ENCODE measurements around the gene NR6A1. TPM values are rescaled to one million over a fixed set of nuclear protein-coding genes. Genes with fewer than 3 reads are reported as not detected.

The NR6A1 gene
- total and polyA plus RNA-seq, 2 of the 13 experiments (the other 11 are each of a cell fraction or from before 2014, with no cell fraction given), result 28.1 to 31.5 TPM

DNA sequence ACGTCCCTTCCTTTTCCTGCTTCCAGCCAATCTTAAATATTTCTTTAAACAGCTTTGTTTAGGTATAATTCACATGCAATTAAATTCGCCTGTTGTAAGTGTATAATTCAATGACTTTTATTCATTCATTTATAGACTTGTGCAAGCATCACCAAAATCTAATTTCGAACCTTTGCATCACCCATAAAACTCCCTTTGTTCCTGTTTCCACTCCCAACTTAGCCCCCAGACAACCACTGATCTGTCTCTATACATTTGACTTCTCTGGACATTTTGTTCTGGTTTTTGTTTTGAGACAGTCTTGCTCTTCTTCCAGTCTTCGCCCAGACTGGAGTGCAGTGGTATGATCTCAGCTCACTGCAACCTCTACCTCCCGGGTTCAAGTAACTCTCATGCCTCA is 71.5 kb downstream of the NR6A1 start:
- POLR2A ChIA-PET, result no interaction called here
- FAIRE-seq, result no peak
- Histone ChIP-seq H3K79me2 (ENCODE audit: insufficient read depth, low read length) (peaks cover 12% of the 10 kb centered on the region), H3K27me3 (ENCODE audit: control insufficient read depth in 1 of 2, insufficient read depth in 2 of 2, low read length in 2 of 2) (no peaks in the 10 kb centered on the region), H3K9ac (ENCODE audit: insufficient read depth, low read depth, low read length) (no peak overlapping the region), H4K20me1 (ENCODE audit: insufficient read depth, low read length) (no peaks in the 10 kb centered on the region), H3K9me3 (ENCODE audit: low read length) (no peaks in the 10 kb centered on the region), H3K4me1 (ENCODE audit: insufficient read depth, low read length) (peaks cover 45% of the 10 kb centered on the region), H3K36me3 (replicated peaks in 1 of 2; ENCODE audit: control insufficient read depth in 1 of 2, insufficient read depth in 2 of 2, low read length in 2 of 2) (no peaks in the 10 kb centered on the region), H3K4me3 (replicated peaks in 1 of 3; ENCODE audit: insufficient read depth in 1 of 3, low read depth in 2 of 3, low read length in 3 of 3) (no peak overlapping the region), H3K4me2 (ENCODE audit: low read depth, low read length) (no peak overlapping the region), H3K27ac (ENCODE audit: extremely low read length, insufficient read depth, low read length) (no peak overlapping the region), H2AFZ (ENCODE audit: low read length) (no peak overlapping the region)
- TF ChIP-seq ZFP91 (CRISPR knock-in tag; IDR thresholded peaks at IDR 0.05; ENCODE audit: borderline replicate concordance) (no peak), ZNF350 (CRISPR knock-in tag; IDR thresholded peaks at IDR 0.05; ENCODE audit: borderline replicate concordance, low read depth) (no peak), SKI (IDR thresholded peaks at IDR 0.05; ENCODE audit: partially characterized antibody) (no peak), ATF7 (IDR thresholded peaks at IDR 0.05) (no peak), ATF7 (CRISPR knock-in tag; IDR thresholded peaks at IDR 0.05) (no peak)
- TF ChIP-seq, protein P1, sequence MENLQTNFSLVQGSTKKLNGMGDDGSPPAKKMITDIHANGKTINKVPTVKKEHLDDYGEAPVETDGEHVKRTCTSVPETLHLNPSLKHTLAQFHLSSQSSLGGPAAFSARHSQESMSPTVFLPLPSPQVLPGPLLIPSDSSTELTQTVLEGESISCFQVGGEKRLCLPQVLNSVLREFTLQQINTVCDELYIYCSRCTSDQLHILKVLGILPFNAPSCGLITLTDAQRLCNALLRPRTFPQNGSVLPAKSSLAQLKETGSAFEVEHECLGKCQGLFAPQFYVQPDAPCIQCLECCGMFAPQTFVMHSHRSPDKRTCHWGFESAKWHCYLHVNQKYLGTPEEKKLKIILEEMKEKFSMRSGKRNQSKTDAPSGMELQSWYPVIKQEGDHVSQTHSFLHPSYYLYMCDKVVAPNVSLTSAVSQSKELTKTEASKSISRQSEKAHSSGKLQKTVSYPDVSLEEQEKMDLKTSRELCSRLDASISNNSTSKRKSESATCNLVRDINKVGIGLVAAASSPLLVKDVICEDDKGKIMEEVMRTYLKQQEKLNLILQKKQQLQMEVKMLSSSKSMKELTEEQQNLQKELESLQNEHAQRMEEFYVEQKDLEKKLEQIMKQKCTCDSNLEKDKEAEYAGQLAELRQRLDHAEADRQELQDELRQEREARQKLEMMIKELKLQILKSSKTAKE (CRISPR knock-in tag; IDR thresholded peaks at IDR 0.05; ENCODE audit: borderline replicate concordance), result no peak
- TF ChIP-seq, protein P2, sequence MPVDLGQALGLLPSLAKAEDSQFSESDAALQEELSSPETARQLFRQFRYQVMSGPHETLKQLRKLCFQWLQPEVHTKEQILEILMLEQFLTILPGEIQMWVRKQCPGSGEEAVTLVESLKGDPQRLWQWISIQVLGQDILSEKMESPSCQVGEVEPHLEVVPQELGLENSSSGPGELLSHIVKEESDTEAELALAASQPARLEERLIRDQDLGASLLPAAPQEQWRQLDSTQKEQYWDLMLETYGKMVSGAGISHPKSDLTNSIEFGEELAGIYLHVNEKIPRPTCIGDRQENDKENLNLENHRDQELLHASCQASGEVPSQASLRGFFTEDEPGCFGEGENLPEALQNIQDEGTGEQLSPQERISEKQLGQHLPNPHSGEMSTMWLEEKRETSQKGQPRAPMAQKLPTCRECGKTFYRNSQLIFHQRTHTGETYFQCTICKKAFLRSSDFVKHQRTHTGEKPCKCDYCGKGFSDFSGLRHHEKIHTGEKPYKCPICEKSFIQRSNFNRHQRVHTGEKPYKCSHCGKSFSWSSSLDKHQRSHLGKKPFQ (CRISPR knock-in tag; IDR thresholded peaks at IDR 0.05; ENCODE audit: insufficient replicate concordance), result no peak
- TF ChIP-seq, protein P3, sequence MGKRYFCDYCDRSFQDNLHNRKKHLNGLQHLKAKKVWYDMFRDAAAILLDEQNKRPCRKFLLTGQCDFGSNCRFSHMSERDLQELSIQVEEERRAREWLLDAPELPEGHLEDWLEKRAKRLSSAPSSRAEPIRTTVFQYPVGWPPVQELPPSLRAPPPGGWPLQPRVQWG (CRISPR knock-in tag; IDR thresholded peaks at IDR 0.05; ENCODE audit: borderline replicate concordance, low read depth), result no peak
- CTCF ChIA-PET (ENCODE audit: low intra/inter-chr PET ratio, low total read pairs), result no interaction called here
- no TSS peak for BruUV-seq (replicated peaks)
- DNase-seq (ENCODE audit: low spot score), result no peak
- in situ Hi-C loops (cut with HindIII; ENCODE audit: extremely low pct_ligation_motif_present, low pct_unique_long_range_greater_than_20kb) (no loop called here), intact Hi-C loops (cut with micrococcal nuclease; ENCODE audit: unreplicated experiment) (no loop called here)
- WGBS (ENCODE audit: low lambda C conversion rate), result 94% methylated on average over 5 of the region's 5 CpGs
- no peak for ATAC-seq
